GM18526 (cell line): ENCODE data around the gene MPO.

Experiments used
- POLR2A ChIP-seq: IDR thresholded peaks from 3 replicates; pipeline ENCODE4 v1.6.1; 2011; ENCODE audit not compliant: insufficient read length; ENCODE audit errors: extremely low read depth

The MPO gene

DNA sequence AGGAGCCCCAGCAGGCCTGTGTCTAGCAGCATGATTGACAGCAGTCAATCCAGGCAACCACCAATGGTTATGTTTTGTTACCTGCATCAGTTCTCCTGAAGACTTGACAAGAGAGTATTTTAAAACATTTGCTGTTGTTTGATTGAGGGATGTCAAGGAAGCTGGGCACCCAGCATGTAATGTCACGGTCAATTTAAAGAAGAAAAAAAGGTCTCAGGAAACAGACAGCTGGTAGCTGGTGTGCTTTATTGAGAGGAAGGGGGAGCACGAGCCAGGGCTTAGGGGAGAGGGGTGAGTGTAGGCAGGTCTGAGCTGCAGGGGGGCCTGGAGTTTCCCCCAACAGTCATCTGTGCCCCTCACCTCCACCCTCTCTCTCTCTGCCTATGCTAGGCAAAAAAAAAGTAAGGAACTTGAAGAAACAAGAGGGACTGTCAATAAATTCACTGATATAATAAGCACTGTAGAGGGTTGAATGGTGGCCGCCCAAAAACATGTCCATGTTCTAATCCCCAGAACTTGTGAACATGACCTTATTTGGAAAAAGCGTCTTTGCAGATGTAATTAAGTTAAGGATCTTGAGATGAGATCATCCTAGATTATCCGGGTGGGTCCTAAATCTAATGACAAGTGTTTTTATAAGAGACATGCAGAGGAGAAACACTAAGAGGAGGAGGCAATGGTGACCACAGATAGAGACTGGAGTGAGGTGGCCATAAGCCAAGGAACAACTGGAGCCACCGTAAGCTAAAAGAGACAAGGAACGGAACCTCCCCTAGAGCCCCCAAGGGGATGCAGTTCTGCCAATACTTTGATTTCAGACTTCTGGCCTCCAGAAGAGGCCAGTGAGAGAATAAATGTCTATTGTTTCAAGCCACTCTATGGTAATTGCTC lies 33.3 kb upstream of the MPO start:
- no peak for TF ChIP-seq POLR2A

DNA sequence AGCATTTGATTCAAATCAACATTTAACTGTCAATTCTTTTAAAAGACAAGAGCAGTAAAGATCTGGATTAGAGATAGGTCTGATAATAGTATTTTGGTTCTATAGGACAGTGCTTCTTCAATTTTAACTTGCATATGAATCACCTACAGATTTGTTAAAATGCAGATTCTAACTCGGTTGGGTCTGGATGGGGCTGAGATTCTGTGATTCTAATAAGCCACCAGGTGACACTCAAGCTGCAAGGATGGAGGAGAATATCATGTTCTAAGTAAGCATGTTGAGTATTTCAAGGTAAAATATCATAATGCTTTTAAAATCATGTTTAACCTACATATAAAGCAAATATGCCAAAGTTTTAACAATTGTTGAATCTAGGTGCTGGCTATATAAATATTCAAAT lies 32.1 kb upstream of the MPO start:
- no peak for TF ChIP-seq POLR2A

DNA sequence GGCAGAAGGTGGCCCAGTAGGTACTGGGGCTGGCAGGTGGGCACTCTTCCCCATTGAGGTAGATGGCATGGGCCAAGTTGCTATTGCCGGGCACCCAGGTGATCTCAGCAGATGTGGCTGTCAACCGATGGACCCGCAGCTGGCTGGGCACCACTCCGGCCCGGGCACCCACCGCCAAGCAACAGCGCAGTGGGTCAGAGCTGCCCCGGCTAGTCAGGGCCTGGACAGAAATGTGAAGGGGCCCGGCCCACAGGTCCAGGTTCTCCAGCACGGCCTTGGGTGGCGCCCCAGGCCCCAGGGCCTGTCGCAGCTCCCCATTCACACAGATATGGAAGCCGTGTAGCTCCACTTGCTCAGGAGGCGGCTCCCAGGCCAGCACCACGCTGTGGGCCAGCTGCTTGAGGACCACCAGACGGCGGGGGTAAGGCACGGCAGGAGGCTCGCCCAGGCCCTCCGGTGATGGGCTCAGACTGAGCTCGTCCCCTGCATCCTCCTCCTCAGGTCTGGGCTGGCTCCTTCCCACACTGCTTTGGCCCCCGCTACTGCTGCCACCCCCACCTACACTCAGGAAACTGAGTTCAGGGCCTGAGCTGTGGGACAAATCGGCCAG lies 31.4 kb upstream of the MPO start:
- TF ChIP-seq POLR2A: no peak

DNA sequence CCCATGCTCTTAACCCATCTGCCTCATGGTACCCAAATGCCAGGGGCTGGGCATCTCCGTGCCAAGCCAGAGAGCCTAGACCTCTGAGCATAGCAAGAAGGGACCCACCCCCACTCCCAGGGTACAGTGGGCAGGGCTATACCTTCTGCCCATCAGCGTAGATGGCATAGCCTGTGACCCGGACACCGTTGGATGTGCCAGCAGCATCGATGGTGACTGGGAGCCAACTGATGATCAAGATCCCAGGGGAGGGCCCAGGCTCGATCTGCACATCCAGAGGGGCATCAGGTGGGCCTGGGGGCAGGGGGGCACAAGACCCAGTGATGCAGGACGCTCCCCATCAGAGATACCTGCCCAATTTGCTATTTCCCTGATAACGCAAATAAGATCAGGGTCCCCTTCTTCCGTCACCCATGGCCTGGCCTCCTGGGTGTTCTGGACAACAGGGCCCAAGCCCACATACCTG lies 30.7 kb upstream of the MPO start:
- no peak for TF ChIP-seq POLR2A

DNA sequence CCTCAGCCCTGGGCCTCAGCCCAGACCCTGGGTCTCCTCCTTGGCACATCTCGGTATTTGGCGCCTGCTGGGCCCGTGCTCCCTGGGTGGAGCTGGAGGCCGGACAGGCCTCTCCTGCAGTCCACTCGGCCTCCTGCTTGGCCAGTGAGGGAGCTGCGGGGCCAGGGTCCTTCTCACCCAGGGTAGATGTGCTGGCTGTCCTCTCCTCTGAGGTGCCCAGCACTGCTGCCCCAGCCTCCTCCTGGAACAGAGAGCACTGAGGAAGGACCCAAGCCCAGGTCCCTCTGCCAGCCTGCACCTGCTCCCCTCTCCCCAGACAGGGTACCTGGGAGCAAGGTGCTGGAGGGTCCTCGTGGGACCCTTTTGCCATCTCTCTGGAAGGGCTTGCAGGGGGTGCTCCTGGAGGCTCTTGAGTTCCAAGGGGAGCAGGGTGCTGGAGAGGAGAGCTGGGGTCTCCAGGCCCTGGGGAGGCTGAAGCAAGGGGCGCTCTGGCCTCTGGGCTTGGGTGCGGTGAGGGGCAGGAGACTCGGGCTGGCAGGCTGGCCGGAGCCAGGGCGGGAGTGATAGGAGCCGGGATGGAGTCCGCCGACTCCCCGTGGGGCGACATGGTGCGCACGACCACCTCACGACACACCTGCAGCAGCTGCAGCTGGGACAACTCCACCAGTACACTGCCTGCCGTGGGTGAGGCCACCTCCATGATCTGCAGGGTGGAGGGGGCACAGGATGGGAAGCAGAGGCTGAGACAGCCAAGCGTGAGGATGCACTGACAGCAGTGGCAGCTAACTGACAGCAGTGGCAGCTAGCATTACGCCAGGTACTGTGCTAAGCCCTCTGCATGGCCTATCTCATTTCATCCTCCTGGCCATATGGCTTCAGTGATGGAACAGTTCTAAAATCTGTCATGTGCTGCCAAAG lies 30.0 kb upstream of the MPO start:
- TF ChIP-seq POLR2A: no peak

DNA sequence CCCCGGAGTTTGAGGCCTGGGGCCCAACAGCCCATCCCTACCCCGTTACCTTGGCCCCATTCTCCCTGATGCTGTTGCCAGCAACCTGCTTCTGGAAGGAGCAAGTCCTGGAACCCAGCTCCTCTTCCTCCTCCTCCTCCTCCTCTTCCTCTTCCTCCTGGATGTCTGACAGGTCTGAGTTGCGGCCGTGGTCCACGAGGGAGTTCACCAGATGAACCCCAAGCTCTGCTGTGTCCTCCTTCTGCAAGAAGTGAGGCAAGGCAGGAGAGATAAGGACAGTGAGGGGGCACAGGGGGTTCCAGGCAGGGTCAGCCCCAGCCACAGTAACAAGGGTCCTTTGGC lies 29.2 kb upstream of the MPO start:
- no peak for TF ChIP-seq POLR2A

DNA sequence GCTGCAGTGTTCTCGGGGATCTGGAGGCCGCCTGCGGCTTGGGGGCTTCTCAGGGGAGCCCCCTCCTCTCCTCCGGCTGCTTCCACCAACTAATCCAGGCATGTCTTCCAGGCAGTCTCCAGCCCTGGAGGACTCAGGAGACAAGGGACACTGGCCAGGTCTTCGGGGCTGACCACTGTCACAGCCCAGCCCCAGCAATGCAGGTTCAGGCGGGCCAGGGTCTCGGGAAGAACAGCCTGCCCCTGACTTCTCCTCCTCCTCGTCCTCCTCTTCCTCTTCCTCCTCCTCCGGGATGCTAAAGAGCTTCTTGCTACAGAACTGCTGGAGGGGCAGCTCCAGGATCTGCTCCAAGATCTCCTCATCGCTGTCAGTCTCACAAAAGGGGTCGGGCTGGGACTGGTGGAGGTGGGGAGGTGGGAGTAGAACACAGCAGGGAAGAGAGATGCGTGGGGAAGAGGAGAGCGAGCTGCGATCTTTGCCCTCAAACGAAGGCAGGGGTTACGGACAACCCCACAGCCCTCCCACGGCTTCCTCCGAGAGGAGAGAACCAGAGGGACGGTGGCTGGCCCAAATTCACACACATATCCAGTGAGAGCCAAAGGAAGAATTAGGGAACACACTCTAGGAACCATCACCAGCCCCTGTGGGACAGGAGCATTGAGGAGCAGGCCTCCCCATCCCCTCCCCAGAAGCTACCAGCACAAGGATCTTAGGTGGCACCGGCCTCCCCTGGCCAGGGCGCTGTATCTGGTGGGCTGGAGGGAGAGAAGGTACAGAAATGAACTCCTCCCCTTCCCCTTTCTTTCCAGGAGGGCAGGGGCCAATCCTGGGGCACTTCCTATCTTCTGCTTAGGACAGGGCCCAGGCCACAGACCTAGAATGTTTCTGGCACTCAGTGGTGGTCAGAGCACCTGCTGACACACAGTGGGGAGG lies 28.5 kb upstream of the MPO start:
- TF ChIP-seq POLR2A: no peak

DNA sequence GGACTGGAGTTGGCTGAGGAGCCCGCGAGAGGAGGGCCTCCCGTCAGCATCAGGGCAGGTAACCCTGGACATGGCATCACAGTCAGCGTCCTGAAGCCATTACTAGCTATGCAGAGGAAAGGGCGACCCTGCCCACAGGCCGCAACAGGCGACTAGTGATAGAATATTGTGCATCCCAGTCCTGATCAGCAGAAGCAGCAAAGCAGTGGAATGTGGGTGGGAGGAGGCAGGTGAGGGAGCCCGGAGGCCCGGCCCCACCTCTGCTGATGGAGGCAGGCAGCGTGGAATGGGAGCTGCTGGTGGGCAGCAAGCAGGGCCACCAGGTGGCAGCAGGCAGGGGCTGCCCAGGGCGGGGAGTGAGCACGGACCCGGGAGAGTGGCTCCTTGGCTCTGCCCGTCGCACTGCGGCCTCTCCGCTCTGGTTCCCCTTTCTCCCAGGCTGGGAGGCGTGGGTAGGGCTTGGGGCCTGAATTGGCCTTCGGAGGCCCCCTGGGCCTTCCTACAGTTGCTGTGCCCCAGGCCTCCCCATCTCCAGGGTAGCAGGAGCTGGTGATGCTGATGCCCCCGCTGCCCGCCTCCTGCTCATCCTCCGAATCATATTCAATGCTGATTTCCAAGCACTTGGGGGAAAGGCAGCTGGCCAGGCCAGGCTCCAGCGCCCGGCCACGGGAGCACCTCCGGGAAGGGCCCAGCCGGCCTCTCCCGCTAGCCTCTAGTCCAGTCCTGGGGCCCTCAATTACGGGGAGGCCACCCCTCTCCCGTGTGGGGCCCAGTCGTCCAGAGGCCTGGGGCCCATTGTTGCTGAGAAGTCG lies 27.6 kb upstream of the MPO start:
- TF ChIP-seq POLR2A: no peak

DNA sequence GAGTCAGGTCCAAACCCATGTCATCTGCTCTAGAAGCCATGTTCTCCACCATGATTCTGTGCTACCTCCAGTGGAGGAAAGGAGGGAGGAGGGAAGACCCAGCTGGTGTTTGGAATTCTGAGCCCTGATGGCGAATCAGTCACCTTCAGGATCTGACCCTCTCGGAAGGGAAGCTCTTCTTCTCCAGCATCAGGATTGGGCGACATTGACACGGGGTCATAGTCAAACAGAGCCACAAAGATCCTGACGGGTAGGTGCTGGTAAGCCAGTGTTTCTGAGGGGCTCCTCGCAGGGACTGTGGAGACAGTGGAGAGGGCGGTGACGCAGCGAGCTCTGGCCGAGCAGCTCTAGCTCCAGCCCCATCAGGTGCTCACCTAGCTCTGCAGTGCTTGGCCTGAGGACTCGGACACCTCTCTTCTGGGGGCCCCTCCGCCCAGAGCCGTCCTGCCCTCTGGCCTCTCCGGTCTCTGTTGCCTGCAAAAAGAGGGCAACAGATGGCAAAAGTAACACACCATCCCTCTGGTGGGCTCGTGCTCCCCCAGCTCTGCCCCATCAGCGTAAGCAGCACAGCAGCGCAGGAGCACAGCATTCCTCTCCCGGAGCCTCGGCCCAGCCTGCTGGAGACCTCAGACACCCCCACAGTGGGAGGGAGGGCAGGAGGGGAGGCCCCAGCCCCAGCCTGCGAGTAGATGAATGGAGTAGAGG lies 26.9 kb upstream of the MPO start:
- TF ChIP-seq POLR2A: no peak

DNA sequence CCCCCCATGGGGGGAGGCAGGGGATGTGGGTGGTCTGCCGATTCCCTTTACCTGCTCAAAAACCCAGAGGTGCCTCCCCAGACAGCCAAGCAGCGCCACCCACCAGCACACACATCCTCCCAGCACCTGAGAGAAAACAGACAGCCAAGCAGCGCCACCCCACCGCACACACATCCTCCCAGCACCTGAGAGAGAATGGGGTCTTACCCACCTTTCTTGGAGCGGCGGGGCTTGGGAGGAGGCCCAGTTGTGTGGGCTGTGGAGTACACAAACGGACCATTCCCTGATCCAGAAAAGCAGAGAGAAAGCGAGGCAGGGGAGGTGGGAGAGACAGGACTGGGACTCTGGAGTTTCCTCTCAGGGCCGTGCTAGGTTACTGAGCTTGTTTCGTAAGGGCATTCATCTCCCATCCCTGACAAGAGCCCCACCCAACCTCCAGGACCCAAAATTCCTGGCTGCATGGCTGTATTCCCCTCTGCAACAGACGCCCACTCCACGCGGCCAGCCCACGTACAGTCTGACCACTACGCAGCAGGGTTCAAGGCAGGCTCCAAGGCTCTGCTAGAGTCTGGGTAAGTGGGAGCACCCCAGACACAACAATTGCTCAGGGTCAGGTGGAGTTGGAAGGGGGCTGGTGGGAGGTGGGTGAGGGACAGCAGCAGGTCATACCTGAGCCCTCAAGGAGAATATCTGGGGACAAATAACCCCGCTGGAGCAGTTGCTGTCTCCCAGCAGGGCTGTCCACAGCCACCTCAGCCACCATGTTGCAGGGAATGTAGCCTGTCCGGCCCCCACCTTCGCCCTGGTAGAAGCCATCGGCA lies 25.6 kb upstream of the MPO start:
- no peak for TF ChIP-seq POLR2A

DNA sequence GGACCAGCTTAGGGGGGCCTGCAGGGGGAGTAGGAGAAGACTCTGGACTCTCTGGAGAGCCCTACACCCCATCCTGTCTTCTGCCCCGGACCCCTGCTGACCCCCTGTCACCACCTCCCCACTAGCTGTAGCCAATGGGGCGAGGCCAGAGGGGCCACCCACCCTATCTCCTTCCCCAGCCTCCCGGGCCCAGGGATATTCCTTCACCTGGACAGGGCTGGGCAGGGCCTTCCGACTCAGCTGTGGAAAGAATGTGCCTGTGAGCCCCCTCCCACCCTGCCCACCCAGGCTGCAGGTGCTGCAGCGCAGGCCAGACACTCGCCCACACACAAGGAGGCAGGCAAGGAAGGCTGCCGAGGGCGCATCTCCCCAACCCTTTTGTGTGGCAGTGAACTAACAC lies 24.9 kb upstream of the MPO start:
- no peak for TF ChIP-seq POLR2A

DNA sequence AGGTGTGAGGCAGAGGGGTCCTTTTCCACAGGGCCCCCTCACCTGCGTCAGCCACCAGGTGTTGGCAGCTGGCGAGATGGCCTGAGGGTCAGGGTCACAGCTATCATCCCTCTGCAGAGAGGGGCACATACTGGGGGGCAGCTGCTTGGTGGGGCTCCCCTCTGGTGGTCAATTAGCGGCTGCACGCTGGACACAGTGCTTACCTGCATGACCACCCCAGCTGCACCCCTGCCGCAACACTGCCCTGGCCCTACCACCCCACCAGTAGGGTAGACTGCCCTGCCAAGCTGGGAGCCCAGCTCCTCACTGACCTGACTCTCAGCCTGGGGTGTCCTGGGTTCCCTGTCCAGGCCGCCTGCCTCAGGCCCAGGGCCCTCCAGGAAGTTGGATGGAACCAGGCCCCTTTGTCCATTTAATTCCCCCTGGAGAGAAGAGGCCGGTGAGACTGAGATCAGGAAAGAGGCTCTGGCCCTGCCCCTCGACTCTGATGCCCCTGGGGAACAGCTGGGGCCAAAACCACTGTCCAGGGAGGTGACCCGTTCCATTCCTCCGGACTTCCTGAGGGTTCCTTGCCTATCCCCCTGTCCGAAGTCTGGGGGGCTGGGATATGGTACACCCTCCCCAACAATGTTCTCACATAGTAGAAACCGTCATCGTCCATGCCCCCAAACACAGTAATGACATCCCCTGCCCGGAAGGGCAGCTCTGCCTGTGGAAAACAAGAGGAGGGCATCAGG lies 24.2 kb upstream of the MPO start:
- no peak for TF ChIP-seq POLR2A
